Panc1 (cell line): ENCODE measurements around the gene MAPK1IP1L.

Source experiments
- POLR2AphosphoS5 ChIP-seq: IDR thresholded peaks from 2 replicates; pipeline ENCODE4 v1.6.1; 2012; ENCODE audit warnings: mild to moderate bottlenecking, low read depth, low read length, moderate library complexity
- REST ChIP-seq, 2 experiments: IDR thresholded peaks; 2 replicates each; pipeline ENCODE4 v1.6.1; 2011 to 2012; ENCODE audit warnings: low read depth in 2 of 2, control low read depth in 1 of 2, low read length in 1 of 2, mild to moderate bottlenecking in 1 of 2, moderate library complexity in 1 of 2; ENCODE audit not compliant: insufficient read depth in 1 of 2
- SIN3A ChIP-seq: IDR thresholded peaks from 2 replicates; pipeline ENCODE4 v1.6.1; 2012; ENCODE audit warnings: low read depth, mild to moderate bottlenecking, low read length, moderate library complexity, borderline replicate concordance; ENCODE audit not compliant: insufficient read depth
- TCF7L2 ChIP-seq: IDR thresholded peaks from 2 replicates; pipeline ENCODE4 v1.6.1; 2011; ENCODE audit warnings: mild to moderate bottlenecking, low read depth, low read length, inconsistent platforms
- TF ChIP-seq, protein P1 (sequence below): fragments of 450-650 bp; IDR thresholded peaks from 2 replicates; pipeline ENCODE4 v1.5.1; 2017; ENCODE audit warnings: mild to moderate bottlenecking

DNA sequence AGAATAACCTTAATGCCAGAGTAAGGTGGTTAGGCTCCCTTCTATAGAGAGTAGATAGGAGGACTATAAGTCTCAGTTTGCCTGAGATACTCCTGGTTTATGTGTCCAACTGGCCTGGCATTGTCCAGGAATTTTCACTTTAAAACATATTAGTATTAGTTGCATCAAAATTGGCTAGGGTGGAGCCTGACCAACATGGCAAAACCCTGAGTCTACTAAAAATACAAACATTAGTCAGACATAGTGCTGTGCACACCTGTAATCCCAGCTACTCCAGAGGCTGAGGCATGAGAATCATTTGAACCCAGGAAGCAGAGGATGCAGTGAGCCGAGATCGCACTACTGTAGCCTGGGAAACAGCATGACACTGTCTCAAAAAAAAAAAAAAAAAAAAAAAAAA lies 36.4 kb upstream of the MAPK1IP1L start:
- TF ChIP-seq REST (IDR thresholded peaks at IDR 0.05; ENCODE audit: insufficient read depth in 1 of 2, low read depth in 2 of 2, low read length in 1 of 2): no peak
- TF ChIP-seq, protein P1, sequence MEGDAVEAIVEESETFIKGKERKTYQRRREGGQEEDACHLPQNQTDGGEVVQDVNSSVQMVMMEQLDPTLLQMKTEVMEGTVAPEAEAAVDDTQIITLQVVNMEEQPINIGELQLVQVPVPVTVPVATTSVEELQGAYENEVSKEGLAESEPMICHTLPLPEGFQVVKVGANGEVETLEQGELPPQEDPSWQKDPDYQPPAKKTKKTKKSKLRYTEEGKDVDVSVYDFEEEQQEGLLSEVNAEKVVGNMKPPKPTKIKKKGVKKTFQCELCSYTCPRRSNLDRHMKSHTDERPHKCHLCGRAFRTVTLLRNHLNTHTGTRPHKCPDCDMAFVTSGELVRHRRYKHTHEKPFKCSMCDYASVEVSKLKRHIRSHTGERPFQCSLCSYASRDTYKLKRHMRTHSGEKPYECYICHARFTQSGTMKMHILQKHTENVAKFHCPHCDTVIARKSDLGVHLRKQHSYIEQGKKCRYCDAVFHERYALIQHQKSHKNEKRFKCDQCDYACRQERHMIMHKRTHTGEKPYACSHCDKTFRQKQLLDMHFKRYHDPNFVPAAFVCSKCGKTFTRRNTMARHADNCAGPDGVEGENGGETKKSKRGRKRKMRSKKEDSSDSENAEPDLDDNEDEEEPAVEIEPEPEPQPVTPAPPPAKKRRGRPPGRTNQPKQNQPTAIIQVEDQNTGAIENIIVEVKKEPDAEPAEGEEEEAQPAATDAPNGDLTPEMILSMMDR: no peak
- TF ChIP-seq POLR2AphosphoS5: no peak
- TF ChIP-seq SIN3A: no peak
- TF ChIP-seq TCF7L2: no peak
